ENCODE results near the gene WWC2.
"Not testable (repeated sequence)": the region's sequence is repeated elsewhere in the genome, so short reads cannot be mapped to it uniquely, and the experiment has no call there.

Gene WWC2

GRCh38 chr4:183100298-183100599 is 1.2 kb downstream of the WWC2 start:
- FAIRE-seq, result no peak

GRCh38 chr4:183100827-183101226 is 1.8 kb downstream of the WWC2 start:
- DNase-seq (ENCODE audit: low spot score) (no peak), FAIRE-seq (no peak)

More at GRCh38 chr4:183100298-183100599, 1.2 kb downstream of the WWC2 start:
- no peak for DNase-seq (ENCODE audit: low spot score)

- FAIRE-seq, result no peak
- no peak for DNase-seq (ENCODE audit: low spot score)
Observed at GRCh38 chr4:183101956-183102480, 3.0 kb downstream of the WWC2 start.

- FAIRE-seq (no peak), DNase-seq (ENCODE audit: low spot score) (no peak)
Observed at GRCh38 chr4:183105092-183105491, 6.0 kb downstream of the WWC2 start.

- FAIRE-seq (no peak), DNase-seq (ENCODE audit: low spot score) (no peak)
Observed at GRCh38 chr4:183106839-183107238, 7.8 kb downstream of the WWC2 start.

- DNase-seq (ENCODE audit: low spot score) (no peak), FAIRE-seq (no peak)
Observed at GRCh38 chr4:183107891-183108459, 8.9 kb downstream of the WWC2 start.

- FAIRE-seq (no peak), DNase-seq (ENCODE audit: low spot score) (no peak)
Observed at GRCh38 chr4:183110244-183110643, 11.2 kb downstream of the WWC2 start.

GRCh38 chr4:183111452-183111885 is 12.4 kb downstream of the WWC2 start:
- no peak for FAIRE-seq
- no peak for DNase-seq (ENCODE audit: low spot score)

GRCh38 chr4:183118141-183118540 is 19.1 kb downstream of the WWC2 start:
- FAIRE-seq (no peak), DNase-seq (ENCODE audit: low spot score) (no peak)

GRCh38 chr4:183118585-183118984 is 19.5 kb downstream of the WWC2 start:
- DNase-seq (ENCODE audit: low spot score) (peak; percentile 64), FAIRE-seq (no peak)

- not testable (repeated sequence) for DNase-seq (ENCODE audit: low spot score); FAIRE-seq
Observed at GRCh38 chr4:183121660-183122059, 22.6 kb downstream of the WWC2 start.

- FAIRE-seq (no peak), DNase-seq (ENCODE audit: low spot score) (no peak)
Observed at GRCh38 chr4:183124228-183124627, 25.2 kb downstream of the WWC2 start.

- FAIRE-seq (no peak), DNase-seq (ENCODE audit: low spot score) (no peak)
Observed at GRCh38 chr4:183124865-183125264, 25.8 kb downstream of the WWC2 start.

- no peak for FAIRE-seq
- DNase-seq (ENCODE audit: low spot score), result no peak
Observed at GRCh38 chr4:183129125-183129524, 30.1 kb downstream of the WWC2 start.

- FAIRE-seq (no peak), DNase-seq (ENCODE audit: low spot score) (no peak)
Observed at GRCh38 chr4:183129675-183130074, 30.6 kb downstream of the WWC2 start.

GRCh38 chr4:183130328-183131155 is 31.5 kb downstream of the WWC2 start:
- FAIRE-seq (no peak), DNase-seq (ENCODE audit: low spot score) (peak; percentile 37)

GRCh38 chr4:183132081-183132480 is 33.0 kb downstream of the WWC2 start:
- no peak for FAIRE-seq

GRCh38 chr4:183132865-183133264 is 33.8 kb downstream of the WWC2 start:
- no peak for FAIRE-seq

More at GRCh38 chr4:183132081-183132480, 33.0 kb downstream of the WWC2 start:
- no peak for DNase-seq (ENCODE audit: low spot score)

GRCh38 chr4:183136855-183137254 is 37.8 kb downstream of the WWC2 start:
- no peak for FAIRE-seq
- DNase-seq (ENCODE audit: low spot score), result no peak

More at GRCh38 chr4:183132865-183133264, 33.8 kb downstream of the WWC2 start:
- DNase-seq (ENCODE audit: low spot score), result no peak

- DNase-seq (ENCODE audit: low spot score), result no peak
- no peak for FAIRE-seq
Observed at GRCh38 chr4:183139058-183139750, 40.1 kb downstream of the WWC2 start.

- FAIRE-seq (no peak), DNase-seq (ENCODE audit: low spot score) (no peak)
Observed at GRCh38 chr4:183139972-183140570, 41.0 kb downstream of the WWC2 start.

- no peak for FAIRE-seq
- no peak for DNase-seq (ENCODE audit: low spot score)
Observed at GRCh38 chr4:183140911-183141320, 41.9 kb downstream of the WWC2 start.

Measured in urothelium cell line (cell line).